A673 (cell line): ENCODE measurements around the gene NEDD4L. TPM values are rescaled to one million over a fixed set of nuclear protein-coding genes. Genes with fewer than 3 reads are reported as not detected.

Experiments
- BruUV-seq: library from RNA; stranded (reverse); fragments of 400-500 nt; replicated peaks from 2 replicates; lab custom pipeline; 2021; lab: Mats Ljungman, UMichigan
- CTCF ChIA-PET: fragments of 300-600 bp; sonication (Branson Sonifier 250); formaldehyde crosslinking; loops from one replicate; lab custom pipeline; 2022; ENCODE audit warnings: antibody characterized with exemption; lab: Charles Lee
- POLR2A ChIA-PET: fragments of 300-600 bp; sonication (Branson Sonifier 250); formaldehyde crosslinking; loops from one replicate; lab custom pipeline; 2022; ENCODE audit warnings: antibody characterized with exemption; ENCODE audit not compliant: low non-redundant PET; lab: Charles Lee
- DNase-seq: peaks from one replicate; pipeline ENCODE4 v3.0.0-alpha.2; 2015; ENCODE audit warnings: low spot score
- H3K27ac ChIP-seq: fragments of 200-600 bp; sonication (generic); 2 replicates; pipeline ENCODE4 v1.5.1; 2016; ENCODE audit warnings: mixed run types, low read depth, mild to moderate bottlenecking, mixed read lengths, antibody characterized with exemption, low read length; ENCODE audit not compliant: poor library complexity, severe bottlenecking
- H3K27me3 ChIP-seq: fragments of 200-600 bp; sonication (generic); replicated peaks from 2 replicates; pipeline ENCODE4 v1.6.1; 2017; ENCODE audit warnings: mixed run types, low read depth, mild to moderate bottlenecking, mixed read lengths, antibody characterized with exemption, low read length; ENCODE audit not compliant: insufficient read depth, poor library complexity
- H3K36me3 ChIP-seq: fragments of 200-600 bp; sonication (generic); 2 replicates; pipeline ENCODE4 v1.6.1; 2016; ENCODE audit warnings: mixed run types, mild to moderate bottlenecking, mixed read lengths, antibody characterized with exemption, low read length; ENCODE audit not compliant: insufficient read depth, poor library complexity, severe bottlenecking
- H3K4me1 ChIP-seq: fragments of 200-600 bp; sonication (generic); 2 replicates; pipeline ENCODE4 v1.6.1; 2017; ENCODE audit warnings: mixed run types, mild to moderate bottlenecking, mixed read lengths, antibody characterized with exemption, low read length; ENCODE audit not compliant: insufficient read depth, poor library complexity, severe bottlenecking
- H3K4me3 ChIP-seq: fragments of 200-600 bp; sonication (generic); 2 replicates; pipeline ENCODE4 v1.5.1; 2016; ENCODE audit warnings: low read depth, mixed run types, mild to moderate bottlenecking, mixed read lengths, low read length; ENCODE audit not compliant: poor library complexity, severe bottlenecking
- H3K9me3 ChIP-seq: fragments of 200-600 bp; sonication (generic); 2 replicates; pipeline ENCODE4 v1.6.1; 2016; ENCODE audit warnings: mixed run types, low read depth, mild to moderate bottlenecking, mixed read lengths, antibody characterized with exemption, low read length; ENCODE audit not compliant: poor library complexity, severe bottlenecking
- EZH2 ChIP-seq: fragments of 200-600 bp; sonication (generic); IDR thresholded peaks from 2 replicates; pipeline ENCODE4 v1.6.1; 2017; ENCODE audit warnings: borderline replicate concordance, low read depth, mild to moderate bottlenecking, mixed read lengths, antibody characterized with exemption, low read length; ENCODE audit not compliant: poor library complexity, severe bottlenecking
- intact Hi-C: fragments of 100-400 bp; cut with micrococcal nuclease; formaldehyde crosslinking; loops from one replicate; pipeline ENCODE4 v1.10.0; 2022; ENCODE audit not compliant: unreplicated experiment
- total RNA-seq: library from RNA; stranded (reverse); gene quantifications from 2 replicates; pipeline ENCODE4 v1.2.3, GENCODE V29; 2021
- TF ChIP-seq, protein P1 (sequence below): fragments of 300-800, 200-600 bp; sonication (generic); conservative IDR thresholded peaks from 2 replicates; pipeline ENCODE4 v1.5.1; 2017; ENCODE audit warnings: low read depth, mild to moderate bottlenecking, antibody characterized with exemption, low read length, moderate library complexity, mixed read lengths

NEDD4L gene
- total RNA-seq, 1 experiment from 2014 or later: 15.3 TPM

GRCh38 chr18:58362829-58363271 lies 318.8 kb downstream of the NEDD4L start:
- peak overlapping the region; percentile 62 for H3K27ac ChIP-seq
- H3K36me3 ChIP-seq: no peaks in the 10 kb centered on the region
- BruUV-seq: no TSS peak
- CTCF ChIA-PET: interaction anchor here (0.9 kb wide), 1 partner anchor 131 kb away, joined by 3 read pairs; no protein-coding TSS in a partner anchor
- no peaks in the 10 kb centered on the region for H3K27me3 ChIP-seq
- peaks cover 21% of the 10 kb centered on the region for H3K4me1 ChIP-seq
- no peaks in the 10 kb centered on the region for H3K9me3 ChIP-seq
- POLR2A ChIA-PET: no interaction called here
- TF ChIP-seq EZH2: no peak
- TF ChIP-seq, protein P1, sequence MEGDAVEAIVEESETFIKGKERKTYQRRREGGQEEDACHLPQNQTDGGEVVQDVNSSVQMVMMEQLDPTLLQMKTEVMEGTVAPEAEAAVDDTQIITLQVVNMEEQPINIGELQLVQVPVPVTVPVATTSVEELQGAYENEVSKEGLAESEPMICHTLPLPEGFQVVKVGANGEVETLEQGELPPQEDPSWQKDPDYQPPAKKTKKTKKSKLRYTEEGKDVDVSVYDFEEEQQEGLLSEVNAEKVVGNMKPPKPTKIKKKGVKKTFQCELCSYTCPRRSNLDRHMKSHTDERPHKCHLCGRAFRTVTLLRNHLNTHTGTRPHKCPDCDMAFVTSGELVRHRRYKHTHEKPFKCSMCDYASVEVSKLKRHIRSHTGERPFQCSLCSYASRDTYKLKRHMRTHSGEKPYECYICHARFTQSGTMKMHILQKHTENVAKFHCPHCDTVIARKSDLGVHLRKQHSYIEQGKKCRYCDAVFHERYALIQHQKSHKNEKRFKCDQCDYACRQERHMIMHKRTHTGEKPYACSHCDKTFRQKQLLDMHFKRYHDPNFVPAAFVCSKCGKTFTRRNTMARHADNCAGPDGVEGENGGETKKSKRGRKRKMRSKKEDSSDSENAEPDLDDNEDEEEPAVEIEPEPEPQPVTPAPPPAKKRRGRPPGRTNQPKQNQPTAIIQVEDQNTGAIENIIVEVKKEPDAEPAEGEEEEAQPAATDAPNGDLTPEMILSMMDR: no peak
- intact Hi-C loops: no loop called here
- no peak for DNase-seq
- H3K4me3 ChIP-seq: no peak overlapping the region

GRCh38 chr18:58363767-58364540 lies 319.9 kb downstream of the NEDD4L start:
- TF ChIP-seq, protein P1: no peak
- no peak for TF ChIP-seq EZH2
- Histone ChIP-seq H3K4me1 (peaks cover 21% of the 10 kb centered on the region), H3K36me3 (no peaks in the 10 kb centered on the region), H3K27me3 (no peaks in the 10 kb centered on the region), H3K9me3 (no peaks in the 10 kb centered on the region), H3K4me3 (no peak overlapping the region), H3K27ac (no peak overlapping the region)
- intact Hi-C loops: no loop called here
- no peak for DNase-seq
- ChIA-PET CTCF (no interaction called here), POLR2A (no interaction called here)
- BruUV-seq: no TSS peak

GRCh38 chr18:58364876-58365528 lies 321.0 kb downstream of the NEDD4L start:
- Histone ChIP-seq H3K4me1 (peaks cover 21% of the 10 kb centered on the region), H3K4me3 (no peak overlapping the region), H3K36me3 (no peaks in the 10 kb centered on the region), H3K9me3 (no peaks in the 10 kb centered on the region), H3K27me3 (no peaks in the 10 kb centered on the region), H3K27ac (no peak overlapping the region)
- BruUV-seq: no TSS peak
- intact Hi-C loops: no loop called here
- TF ChIP-seq EZH2: no peak
- TF ChIP-seq, protein P1: no peak
- ChIA-PET CTCF (no interaction called here), POLR2A (no interaction called here)
- DNase-seq: no peak
